CD14-positive monocyte (primary cell): ENCODE measurements around the gene LRRC4. TPM values are rescaled to one million over a fixed set of nuclear protein-coding genes. Genes with fewer than 3 reads are reported as not detected.

Source experiments
- DNase-seq, 3 donors: peaks; one replicate each; pipeline ENCODE4 v3.0.0-alpha.2; 2011 to 2022
- H2AFZ ChIP-seq: 2 replicates; pipeline ENCODE4 v1.6.0; 2012; ENCODE audit warnings: mild to moderate bottlenecking, low read depth, low read length, inconsistent platforms; ENCODE audit not compliant: insufficient read depth, poor library complexity, severe bottlenecking
- H3K27ac ChIP-seq, 2 donors: 1 replicate in 1 of 2; 2 replicates in 1 of 2; pipeline ENCODE4 v1.5.1; 2012 to 2013; ENCODE audit warnings: low read length in 2 of 2, control low read depth in 1 of 2, inconsistent platforms in 1 of 2, low read depth in 1 of 2, mild to moderate bottlenecking in 1 of 2
- H3K27me3 ChIP-seq, 2 donors: one replicate each; pipeline versions ENCODE4 v1.6.0 to v1.6.1; 2011 to 2013; ENCODE audit warnings: low read length in 2 of 2; ENCODE audit not compliant: control insufficient read depth in 2 of 2, insufficient read depth in 2 of 2
- H3K36me3 ChIP-seq, 2 donors: replicated peaks in 1 of 2; 1 replicate in 1 of 2; 2 replicates in 1 of 2; pipeline versions ENCODE4 v1.5.1 to v1.6.1; 2012 to 2013; ENCODE audit warnings: low read length in 2 of 2, control low read depth in 1 of 2, inconsistent platforms in 1 of 2, mild to moderate bottlenecking in 1 of 2; ENCODE audit not compliant: insufficient read depth in 2 of 2, control insufficient read depth in 1 of 2
- H3K4me1 ChIP-seq, 2 donors: 1 replicate in 1 of 2; 2 replicates in 1 of 2; pipeline versions ENCODE4 v1.5.1 to v1.6.1; 2012 to 2013; ENCODE audit warnings: low read length in 2 of 2, control low read depth in 1 of 2, inconsistent platforms in 1 of 2, mild to moderate bottlenecking in 1 of 2, moderate library complexity in 1 of 2; ENCODE audit not compliant: insufficient read depth in 2 of 2, control insufficient read depth in 1 of 2
- H3K4me2 ChIP-seq: replicated peaks from 2 replicates; pipeline ENCODE3; 2012; ENCODE audit warnings: low read length, moderate library complexity, mild to moderate bottlenecking; ENCODE audit not compliant: poor library complexity, severe bottlenecking; ENCODE audit errors: extremely low read depth
- H3K4me3 ChIP-seq, 3 experiments: fragments of 200-600 bp in 1 of 3; sonication (generic) in 1 of 3; replicated peaks in 1 of 3; 1 replicate in 2 of 3; 2 replicates in 1 of 3; pipeline ENCODE4 v1.5.1; 2011 to 2013; ENCODE audit warnings: low read length in 3 of 3, mild to moderate bottlenecking in 3 of 3, control low read depth in 2 of 3, low read depth in 2 of 3, inconsistent platforms in 1 of 3, moderate library complexity in 1 of 3
- H3K79me2 ChIP-seq: 2 replicates; pipeline ENCODE4 v1.6.0; 2012; ENCODE audit warnings: mild to moderate bottlenecking, control low read depth, inconsistent platforms, low read length, moderate library complexity; ENCODE audit not compliant: insufficient read depth
- H3K9ac ChIP-seq: 2 replicates; pipeline ENCODE4 v1.6.0; 2017; ENCODE audit warnings: low read length, mild to moderate bottlenecking; ENCODE audit not compliant: insufficient read depth, poor library complexity, severe bottlenecking
- H3K9me3 ChIP-seq, 2 donors: replicated peaks in 1 of 2; 1 replicate in 1 of 2; 2 replicates in 1 of 2; pipeline versions ENCODE4 v1.5.1 to v1.6.1; 2012 to 2013; ENCODE audit warnings: low read length in 2 of 2, control low read depth in 1 of 2; ENCODE audit not compliant: control insufficient read depth in 1 of 2, insufficient read depth in 1 of 2
- H4K20me1 ChIP-seq: 2 replicates; pipeline ENCODE4 v1.6.0; 2012; ENCODE audit warnings: mild to moderate bottlenecking, low read length, control low read depth, moderate library complexity; ENCODE audit not compliant: insufficient read depth
- H3K27ac Mint-ChIP-seq, 7 donors: one replicate each; pipeline ENCODE4 v1.8.0; 2020; ENCODE audit warnings: mild to moderate bottlenecking in 7 of 7, mixed read lengths in 7 of 7, moderate library complexity in 6 of 7, inconsistent platforms in 2 of 7
- H3K27me3 Mint-ChIP-seq, 3 donors: one replicate each; pipeline ENCODE4 v1.8.0; 2021 to 2022; ENCODE audit warnings: low read depth in 3 of 3, mild to moderate bottlenecking in 3 of 3, mixed read lengths in 3 of 3, moderate library complexity in 3 of 3, inconsistent platforms in 1 of 3
- H3K36me3 Mint-ChIP-seq, 2 donors: one replicate each; pipeline ENCODE4 v1.8.0; 2020; ENCODE audit warnings: mixed read lengths in 2 of 2, inconsistent platforms in 1 of 2, mild to moderate bottlenecking in 1 of 2
- H3K4me1 Mint-ChIP-seq: one replicate; pipeline ENCODE4 v1.8.0; 2020; ENCODE audit warnings: mild to moderate bottlenecking, mixed read lengths
- H3K4me3 Mint-ChIP-seq, 2 donors: one replicate each; pipeline ENCODE4 v1.8.0; 2020; ENCODE audit warnings: mild to moderate bottlenecking in 2 of 2, mixed read lengths in 2 of 2, moderate library complexity in 1 of 2
- H3K9me3 Mint-ChIP-seq, 7 donors: one replicate each; pipeline ENCODE4 v1.8.0; 2020 to 2022; ENCODE audit warnings: mixed read lengths in 7 of 7, mild to moderate bottlenecking in 6 of 7, moderate library complexity in 6 of 7, inconsistent platforms in 2 of 7
- WGBS: methylation state at CpG from one replicate; pipeline ENCODE4 v1.1.5; 2013; ENCODE audit warnings: missing lambda C conversion rate; ENCODE audit not compliant: insufficient coverage; 5-methylcytosine and 5-hydroxymethylcytosine counted together
- intact Hi-C, 2 donors: fragments of 100-400 bp; cut with micrococcal nuclease; formaldehyde crosslinking; loops; one replicate each; pipeline versions ENCODE4 v1.15.0 to v1.15.1; 2023
- polyA plus RNA-seq, 3 donors: library from polyadenylated mRNA; depleted of rRNA in 1 of 3; unstranded in 2 of 3; stranded (reverse) in 1 of 3; fragments of 300-500 nt in 2 of 3; fragments of >200 nt in 1 of 3; fragmentation: Illumina TruSeq in 2 of 3; gene quantifications; 1 replicate in 2 of 3; 2 replicates in 1 of 3; pipeline ENCODE4 v1.2.3, GENCODE V29; 2012 to 2021
- TF ChIP-seq, protein P1 (sequence below): fragments of 200-600 bp; IDR thresholded peaks from one replicate; pipeline ENCODE4 v1.8.0; 2022; ENCODE audit warnings: antibody characterized with exemption, mild to moderate bottlenecking

LRRC4 gene
- polyA plus RNA-seq, 3 donors = 0.12 to 3.3 (median 0.91) TPM

DNA sequence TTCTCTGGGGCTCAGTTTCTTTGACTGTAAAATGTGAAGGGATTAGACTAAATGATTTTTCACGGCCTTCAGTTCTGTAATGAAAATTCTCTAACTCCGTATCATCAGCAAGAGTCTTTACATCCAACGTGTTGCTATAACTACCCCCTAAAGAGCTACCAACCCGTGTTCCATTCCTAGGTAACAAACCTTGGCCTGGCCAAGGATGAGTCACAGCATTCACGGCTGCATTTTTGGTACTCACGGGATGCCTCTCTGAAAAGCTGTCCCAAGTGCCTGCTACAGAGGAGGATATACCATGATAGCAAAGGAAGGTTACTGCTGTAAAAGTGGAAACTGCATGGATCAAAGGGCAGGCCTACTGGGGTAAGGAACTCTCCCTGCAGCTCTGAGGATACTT lies 5.9 kb downstream of the LRRC4 start:
- no peak for DNase-seq
- H3K4me1 Mint-ChIP-seq = peaks cover 83% of the 10 kb centered on the region
- peak overlapping the region in 4 of 7 donors; percentile 12 to 80 (median 34) for H3K27ac Mint-ChIP-seq
- Histone ChIP-seq H3K79me2 (peaks cover 38% of the 10 kb centered on the region), H3K9ac (no peak overlapping the region), H3K9me3 (no peaks in the 10 kb centered on the region), H3K4me2 (peak overlapping the region; percentile 45), H3K36me3 (peaks cover 15 to 35% of the 10 kb centered on the region in 2 donors), H2AFZ (no peak overlapping the region), H3K4me3 (peak overlapping the region in 1 of 3 experiments; percentile 49), H3K27ac (peak overlapping the region in 1 of 2 donors; percentile 32), H3K27me3 (peaks cover 0 to 2% of the 10 kb centered on the region in 2 donors), H3K4me1 (peaks cover 78 to 83% of the 10 kb centered on the region in 2 donors), H4K20me1 (peaks cover 84% of the 10 kb centered on the region)
- intact Hi-C loops = no loop called here
- 82% methylated on average over 4 of the region's 6 CpGs for WGBS
- H3K9me3 Mint-ChIP-seq = peaks cover 0 to 4% (median 0%) of the 10 kb centered on the region in 7 donors
- H3K27me3 Mint-ChIP-seq = peaks cover 5 to 14% (median 12%) of the 10 kb centered on the region in 3 donors
- TF ChIP-seq, protein P1, sequence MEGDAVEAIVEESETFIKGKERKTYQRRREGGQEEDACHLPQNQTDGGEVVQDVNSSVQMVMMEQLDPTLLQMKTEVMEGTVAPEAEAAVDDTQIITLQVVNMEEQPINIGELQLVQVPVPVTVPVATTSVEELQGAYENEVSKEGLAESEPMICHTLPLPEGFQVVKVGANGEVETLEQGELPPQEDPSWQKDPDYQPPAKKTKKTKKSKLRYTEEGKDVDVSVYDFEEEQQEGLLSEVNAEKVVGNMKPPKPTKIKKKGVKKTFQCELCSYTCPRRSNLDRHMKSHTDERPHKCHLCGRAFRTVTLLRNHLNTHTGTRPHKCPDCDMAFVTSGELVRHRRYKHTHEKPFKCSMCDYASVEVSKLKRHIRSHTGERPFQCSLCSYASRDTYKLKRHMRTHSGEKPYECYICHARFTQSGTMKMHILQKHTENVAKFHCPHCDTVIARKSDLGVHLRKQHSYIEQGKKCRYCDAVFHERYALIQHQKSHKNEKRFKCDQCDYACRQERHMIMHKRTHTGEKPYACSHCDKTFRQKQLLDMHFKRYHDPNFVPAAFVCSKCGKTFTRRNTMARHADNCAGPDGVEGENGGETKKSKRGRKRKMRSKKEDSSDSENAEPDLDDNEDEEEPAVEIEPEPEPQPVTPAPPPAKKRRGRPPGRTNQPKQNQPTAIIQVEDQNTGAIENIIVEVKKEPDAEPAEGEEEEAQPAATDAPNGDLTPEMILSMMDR = no peak
- H3K4me3 Mint-ChIP-seq = no peak overlapping the region
- peaks cover 36% of the 10 kb centered on the region in 2 donors for H3K36me3 Mint-ChIP-seq

DNA sequence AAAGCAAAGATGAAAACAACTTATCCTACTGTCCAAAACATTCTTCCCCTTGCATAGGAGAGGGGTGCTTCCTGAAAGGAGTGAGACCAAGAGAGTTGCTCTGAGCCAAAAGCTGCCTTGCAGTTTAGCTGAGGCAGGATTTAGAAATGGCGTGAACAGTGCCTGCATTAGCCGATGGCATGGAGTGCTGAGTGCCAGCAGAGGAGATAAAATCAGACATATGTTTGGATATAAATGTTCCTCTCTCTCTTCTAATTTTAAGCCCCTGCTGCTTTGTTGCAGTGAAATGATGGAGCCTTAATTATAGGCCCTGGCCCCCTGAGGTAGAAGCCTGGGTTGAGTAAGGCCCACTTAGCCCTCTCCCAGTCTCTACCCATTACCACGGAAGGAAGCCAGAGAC lies 7.1 kb downstream of the LRRC4 start:
- Mint-ChIP-seq H3K36me3 (peaks cover 33 to 34% of the 10 kb centered on the region in 2 donors), H3K27me3 (peaks cover 3 to 5% (median 4%) of the 10 kb centered on the region in 3 donors), H3K4me1 (peaks cover 70% of the 10 kb centered on the region), H3K27ac (peak overlapping the region in 1 of 7 donors; percentile 4), H3K4me3 (no peak overlapping the region), H3K9me3 (peaks cover 0 to 3% (median 0%) of the 10 kb centered on the region in 7 donors)
- Histone ChIP-seq H3K36me3 (peaks cover 14 to 33% of the 10 kb centered on the region in 2 donors), H3K4me3 (no peak overlapping the region), H2AFZ (no peak overlapping the region), H3K9ac (no peak overlapping the region), H3K27me3 (no peaks in the 10 kb centered on the region), H3K4me1 (peaks cover 66 to 71% of the 10 kb centered on the region in 2 donors), H3K27ac (no peak overlapping the region), H3K79me2 (peaks cover 25% of the 10 kb centered on the region), H4K20me1 (peaks cover 81% of the 10 kb centered on the region), H3K4me2 (no peak overlapping the region), H3K9me3 (no peaks in the 10 kb centered on the region)
- WGBS = 100% methylated on average over 2 of the region's 3 CpGs
- DNase-seq = no peak
- TF ChIP-seq, protein P1 = no peak
- intact Hi-C loops = no loop called here
